Measurements from ENCODE around the gene CAMKK1. TPM values are rescaled to one million over a fixed set of nuclear protein-coding genes. Genes with fewer than 3 reads are reported as not detected.

The CAMKK1 gene
- total and polyA plus RNA-seq, 2 donors (not counting 1 experiment from before 2014, with no cell fraction given): 4.5 to 35.9 TPM

DNA sequence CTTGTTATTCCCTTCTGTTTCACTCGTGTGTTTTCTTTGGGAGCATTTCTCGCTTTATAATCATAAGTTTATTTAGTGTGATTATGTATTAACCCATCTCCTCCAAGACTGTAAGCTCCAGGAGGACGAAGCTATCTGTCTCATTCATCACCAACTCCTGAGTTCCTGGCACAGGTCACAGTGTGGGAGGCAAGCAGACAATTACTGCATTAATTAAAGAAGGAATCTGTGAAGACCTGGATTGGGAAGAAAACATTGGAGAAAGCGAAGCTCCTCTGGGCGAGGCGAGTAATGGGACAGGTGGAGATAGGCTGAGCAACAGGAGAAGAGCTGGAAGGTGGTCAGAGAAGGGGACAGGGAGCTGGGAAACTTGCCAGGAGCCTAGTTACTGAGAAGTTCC, 7.8 kb upstream of the CAMKK1 start:
- WGBS (ENCODE audit: insufficient coverage): 100% methylated on average over 3 of the region's 6 CpGs
- Histone ChIP-seq H3K4me3 (ENCODE audit: control extremely low read depth in 1 of 5, extremely low read depth in 1 of 5, insufficient read depth in 1 of 5, low read depth in 2 of 5, low read length in 4 of 5) (no peak overlapping the region), H3K4me1 (ENCODE audit: control insufficient read depth in 2 of 2, insufficient read depth in 2 of 2, low read length in 2 of 2) (peaks cover 16 to 19% of the 10 kb centered on the region in 2 donors), H3K9ac (ENCODE audit: low read length) (no peak overlapping the region), H3K9me3 (ENCODE audit: control extremely low read depth in 1 of 3, control insufficient read depth in 2 of 3, insufficient read depth in 1 of 3, low read length in 2 of 3) (no peaks in the 10 kb centered on the region), H3K27ac (ENCODE audit: low read length in 2 of 2) (no peak overlapping the region), H3K27me3 (replicated peaks in 1 of 4; ENCODE audit: control extremely low read depth in 1 of 4, control insufficient read depth in 3 of 4, insufficient read depth in 4 of 4, low read length in 3 of 4) (no peaks in the 10 kb centered on the region), H4K20me1 (ENCODE audit: control insufficient read depth, insufficient read depth, low read length, poor library complexity, severe bottlenecking) (no peaks in the 10 kb centered on the region), H3K36me3 (replicated peaks in 1 of 2; ENCODE audit: control extremely low read depth in 1 of 2, control insufficient read depth in 1 of 2, extremely low read depth in 1 of 2, insufficient read depth in 2 of 2, low read length in 1 of 2) (no peaks in the 10 kb centered on the region), H3K79me2 (ENCODE audit: control insufficient read depth, insufficient read depth, low read length) (peaks cover 3% of the 10 kb centered on the region), H2AFZ (ENCODE audit: insufficient read depth, low read depth, low read length, poor library complexity, severe bottlenecking) (no peak overlapping the region), H3K4me2 (replicated peaks; ENCODE audit: low read depth, low read length, poor library complexity, severe bottlenecking) (no peak overlapping the region)
- DNase-seq: no peak
- no peak overlapping the region for H3K4me3 Mint-ChIP-seq
- TF ChIP-seq, protein P1, sequence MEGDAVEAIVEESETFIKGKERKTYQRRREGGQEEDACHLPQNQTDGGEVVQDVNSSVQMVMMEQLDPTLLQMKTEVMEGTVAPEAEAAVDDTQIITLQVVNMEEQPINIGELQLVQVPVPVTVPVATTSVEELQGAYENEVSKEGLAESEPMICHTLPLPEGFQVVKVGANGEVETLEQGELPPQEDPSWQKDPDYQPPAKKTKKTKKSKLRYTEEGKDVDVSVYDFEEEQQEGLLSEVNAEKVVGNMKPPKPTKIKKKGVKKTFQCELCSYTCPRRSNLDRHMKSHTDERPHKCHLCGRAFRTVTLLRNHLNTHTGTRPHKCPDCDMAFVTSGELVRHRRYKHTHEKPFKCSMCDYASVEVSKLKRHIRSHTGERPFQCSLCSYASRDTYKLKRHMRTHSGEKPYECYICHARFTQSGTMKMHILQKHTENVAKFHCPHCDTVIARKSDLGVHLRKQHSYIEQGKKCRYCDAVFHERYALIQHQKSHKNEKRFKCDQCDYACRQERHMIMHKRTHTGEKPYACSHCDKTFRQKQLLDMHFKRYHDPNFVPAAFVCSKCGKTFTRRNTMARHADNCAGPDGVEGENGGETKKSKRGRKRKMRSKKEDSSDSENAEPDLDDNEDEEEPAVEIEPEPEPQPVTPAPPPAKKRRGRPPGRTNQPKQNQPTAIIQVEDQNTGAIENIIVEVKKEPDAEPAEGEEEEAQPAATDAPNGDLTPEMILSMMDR (IDR thresholded peaks at IDR 0.05): no peak
- TF ChIP-seq EZH2 (IDR thresholded peaks at IDR 0.05; ENCODE audit: borderline replicate concordance, insufficient read depth, low read depth, low read length, poor library complexity, severe bottlenecking): no peak
- H3K27ac Mint-ChIP-seq: no peak overlapping the region
- intact Hi-C loops (cut with micrococcal nuclease): no loop called here
- peaks cover 15% of the 10 kb centered on the region for H3K4me1 Mint-ChIP-seq
- no peak for ATAC-seq (ENCODE audit: low read depth)
- CTCF ChIA-PET: no interaction called here
- no peaks in the 10 kb centered on the region for H3K9me3 Mint-ChIP-seq (ENCODE audit: insufficient read depth)
- POLR2A ChIA-PET: interaction anchor here (0.6 to 0.7 kb wide), 2 partner anchors 14 to 217 kb away, joined by 3 to 6 read pairs; no protein-coding TSS in a partner anchor
- H3K27me3 Mint-ChIP-seq: no peaks in the 10 kb centered on the region

DNA sequence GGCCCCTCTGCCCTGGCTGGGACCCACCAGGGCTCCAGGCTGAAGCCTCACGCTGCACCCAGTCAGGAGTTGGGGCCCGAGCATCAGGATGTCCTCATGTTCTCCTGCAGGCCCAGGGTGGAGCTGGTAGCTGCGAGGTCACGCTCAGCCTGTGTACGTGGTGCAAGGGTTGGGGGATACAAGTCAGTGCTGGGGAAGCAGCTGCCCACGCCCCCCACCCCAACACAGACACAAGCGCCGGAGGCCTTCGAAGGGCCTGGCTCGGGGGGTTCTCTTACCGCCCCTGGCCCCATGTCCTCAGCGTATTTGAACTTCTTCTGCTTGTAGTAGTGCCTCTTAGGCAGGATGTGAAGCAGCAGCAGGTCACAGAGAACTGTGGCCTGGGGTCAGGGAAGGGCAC, 4.9 kb upstream of the CAMKK1 start:
- H3K79me2 ChIP-seq (ENCODE audit: control insufficient read depth, insufficient read depth, low read length): no peaks in the 10 kb centered on the region
- DNase-seq (no peak), ATAC-seq (ENCODE audit: low read depth) (no peak)
- no peaks in the 10 kb centered on the region for H3K27me3 Mint-ChIP-seq
- no peak overlapping the region for H3K27ac ChIP-seq (ENCODE audit: low read length in 2 of 2)
- no peak overlapping the region for H3K4me3 ChIP-seq (ENCODE audit: control extremely low read depth in 1 of 5, extremely low read depth in 1 of 5, insufficient read depth in 1 of 5, low read depth in 2 of 5, low read length in 4 of 5)
- ChIA-PET POLR2A (interaction anchor here (1.5 kb wide), 1 partner anchor 64 kb away, joined by 4 read pairs; no protein-coding TSS in a partner anchor), CTCF (interaction anchor here (1.5 to 5.6 kb wide), 2 partner anchors 15 to 34 kb away, joined by 4 to 48 read pairs; no protein-coding TSS in a partner anchor)
- no peaks in the 10 kb centered on the region for H4K20me1 ChIP-seq (ENCODE audit: control insufficient read depth, insufficient read depth, low read length, poor library complexity, severe bottlenecking)
- no peaks in the 10 kb centered on the region for H3K9me3 Mint-ChIP-seq (ENCODE audit: insufficient read depth)
- H3K9me3 ChIP-seq (ENCODE audit: control extremely low read depth in 1 of 3, control insufficient read depth in 2 of 3, insufficient read depth in 1 of 3, low read length in 2 of 3): no peaks in the 10 kb centered on the region
- H3K27me3 ChIP-seq (replicated peaks in 1 of 4; ENCODE audit: control extremely low read depth in 1 of 4, control insufficient read depth in 3 of 4, insufficient read depth in 4 of 4, low read length in 3 of 4): no peaks in the 10 kb centered on the region
- H2AFZ ChIP-seq (ENCODE audit: insufficient read depth, low read depth, low read length, poor library complexity, severe bottlenecking): no peak overlapping the region
- H3K27ac Mint-ChIP-seq: no peak overlapping the region
- no peak overlapping the region for H3K4me3 Mint-ChIP-seq
- no peak for TF ChIP-seq EZH2 (IDR thresholded peaks at IDR 0.05; ENCODE audit: borderline replicate concordance, insufficient read depth, low read depth, low read length, poor library complexity, severe bottlenecking)
- TF ChIP-seq, protein P1 (IDR thresholded peaks at IDR 0.05): no peak
- H3K4me1 Mint-ChIP-seq: peaks cover 17% of the 10 kb centered on the region
- intact Hi-C loops (cut with micrococcal nuclease): no loop called here
- no peaks in the 10 kb centered on the region for H3K36me3 ChIP-seq (replicated peaks in 1 of 2; ENCODE audit: control extremely low read depth in 1 of 2, control insufficient read depth in 1 of 2, extremely low read depth in 1 of 2, insufficient read depth in 2 of 2, low read length in 1 of 2)
- no peak overlapping the region for H3K4me2 ChIP-seq (replicated peaks; ENCODE audit: low read depth, low read length, poor library complexity, severe bottlenecking)
- peaks cover 9 to 16% of the 10 kb centered on the region in 2 donors for H3K4me1 ChIP-seq (ENCODE audit: control insufficient read depth in 2 of 2, insufficient read depth in 2 of 2, low read length in 2 of 2)
- 93% methylated on average over 10 of the region's 12 CpGs for WGBS (ENCODE audit: insufficient coverage)
- no peak overlapping the region for H3K9ac ChIP-seq (ENCODE audit: low read length)

Data from B cell (primary cell).